Measurements from ENCODE around the gene CS.
A peak's percentile ranks its signal among the peaks of the same experiment; 100 is the strongest.
"Not testable (repeated sequence)": the region's sequence is repeated elsewhere in the genome, so short reads cannot be mapped to it uniquely, and the experiment has no call there.

CS gene

GRCh38 chr12:56299853-56300643 lies at the start of gene CS:
Gene CS (minus strand): TSS chr12:56300330. CDS start chr12:56300201, 129 bp downstream.
- peak; percentile 99 for DNase-seq

- DNase-seq = no peak
Measured at GRCh38 chr12:56348776-56349175, 48.6 kb upstream of the CS start.

- not testable (repeated sequence) for DNase-seq
Measured at GRCh38 chr12:56347255-56347654, 47.1 kb upstream of the CS start.

- peak; percentile 8 for DNase-seq
Measured at GRCh38 chr12:56346675-56347074, 46.5 kb upstream of the CS start.

GRCh38 chr12:56342290-56342689 lies 42.2 kb upstream of the CS start:
- DNase-seq = not testable (repeated sequence)

- DNase-seq = no peak
Measured at GRCh38 chr12:56341616-56342015, 41.5 kb upstream of the CS start.

GRCh38 chr12:56339158-56339422 lies 39.0 kb upstream of the CS start:
- DNase-seq = no peak

- DNase-seq = peak; percentile 91
Measured at GRCh38 chr12:56338308-56339157, 38.4 kb upstream of the CS start, which contains the start of gene IL23A. Gene IL23A (plus strand): TSS chr12:56338884. CDS start chr12:56339045, 161 bp downstream.

- DNase-seq = no peak
Measured at GRCh38 chr12:56337753-56338251, 37.7 kb upstream of the CS start.

- DNase-seq = no peak
Measured at GRCh38 chr12:56336361-56337167, 36.4 kb upstream of the CS start.

- not testable (repeated sequence) for DNase-seq
Measured at GRCh38 chr12:56335527-56335926, 35.4 kb upstream of the CS start.

- no peak for DNase-seq
Measured at GRCh38 chr12:56334490-56334793, 34.3 kb upstream of the CS start.

GRCh38 chr12:56333679-56334489 lies 33.8 kb upstream of the CS start, which contains the start of gene PAN2:
Gene PAN2 (minus strand): TSS chr12:56334000. CDS start chr12:56333094, 906 bp downstream.
- peak; percentile 95 for DNase-seq

- no peak for DNase-seq
Measured at GRCh38 chr12:56333197-56333678, 33.1 kb upstream of the CS start.

- no peak for DNase-seq
Measured at GRCh38 chr12:56332512-56333196, 32.5 kb upstream of the CS start.

- DNase-seq = no peak
Measured at GRCh38 chr12:56330936-56331490, 30.9 kb upstream of the CS start.

- no peak for DNase-seq
Measured at GRCh38 chr12:56326533-56326932, 26.4 kb upstream of the CS start.

GRCh38 chr12:56326126-56326525 lies 26.0 kb upstream of the CS start:
- DNase-seq = no peak

GRCh38 chr12:56324206-56324605 lies 24.1 kb upstream of the CS start:
- DNase-seq = no peak

- not testable (repeated sequence) for DNase-seq
Measured at GRCh38 chr12:56321610-56322009, 21.5 kb upstream of the CS start.

- no peak for DNase-seq
Measured at GRCh38 chr12:56321027-56321426, 20.9 kb upstream of the CS start.
